PC-9 (cell line): Measurements from ENCODE around the gene BCAP29.

ENCODE experiments used
- EZH2 ChIP-seq: fragments of 200-600 bp; sonication (generic); IDR thresholded peaks from 2 replicates; pipeline ENCODE4 v1.8.0; 2017; ENCODE audit warnings: antibody characterized with exemption, low read depth
- TF ChIP-seq, protein P1 (sequence below): fragments of 200-600 bp; sonication (generic); conservative IDR thresholded peaks from 2 replicates; pipeline ENCODE4 v1.6.1; 2017; ENCODE audit warnings: mixed run types, antibody characterized with exemption, mild to moderate bottlenecking, moderate library complexity

DNA sequence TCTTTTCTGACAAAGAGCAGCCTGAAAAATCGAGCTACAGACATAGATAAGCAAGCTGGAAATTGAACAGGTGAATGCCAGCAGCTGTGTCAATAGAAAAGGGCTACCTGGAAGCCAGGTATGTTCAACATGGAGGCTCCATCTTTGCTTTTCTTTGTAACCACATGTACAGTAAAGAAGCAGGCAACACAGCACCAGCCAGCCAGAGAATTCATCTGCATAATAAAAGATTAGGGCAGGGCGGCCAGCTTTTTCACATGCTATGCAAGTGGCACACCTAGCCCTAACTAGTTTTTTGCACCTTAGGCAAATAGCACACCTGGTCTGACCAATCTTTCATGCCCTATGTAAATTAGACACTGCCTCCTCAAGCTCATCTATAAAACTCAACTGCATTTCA lies 42.0 kb upstream of the BCAP29 start:
- TF ChIP-seq EZH2, result no peak
- TF ChIP-seq, protein P1, sequence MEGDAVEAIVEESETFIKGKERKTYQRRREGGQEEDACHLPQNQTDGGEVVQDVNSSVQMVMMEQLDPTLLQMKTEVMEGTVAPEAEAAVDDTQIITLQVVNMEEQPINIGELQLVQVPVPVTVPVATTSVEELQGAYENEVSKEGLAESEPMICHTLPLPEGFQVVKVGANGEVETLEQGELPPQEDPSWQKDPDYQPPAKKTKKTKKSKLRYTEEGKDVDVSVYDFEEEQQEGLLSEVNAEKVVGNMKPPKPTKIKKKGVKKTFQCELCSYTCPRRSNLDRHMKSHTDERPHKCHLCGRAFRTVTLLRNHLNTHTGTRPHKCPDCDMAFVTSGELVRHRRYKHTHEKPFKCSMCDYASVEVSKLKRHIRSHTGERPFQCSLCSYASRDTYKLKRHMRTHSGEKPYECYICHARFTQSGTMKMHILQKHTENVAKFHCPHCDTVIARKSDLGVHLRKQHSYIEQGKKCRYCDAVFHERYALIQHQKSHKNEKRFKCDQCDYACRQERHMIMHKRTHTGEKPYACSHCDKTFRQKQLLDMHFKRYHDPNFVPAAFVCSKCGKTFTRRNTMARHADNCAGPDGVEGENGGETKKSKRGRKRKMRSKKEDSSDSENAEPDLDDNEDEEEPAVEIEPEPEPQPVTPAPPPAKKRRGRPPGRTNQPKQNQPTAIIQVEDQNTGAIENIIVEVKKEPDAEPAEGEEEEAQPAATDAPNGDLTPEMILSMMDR, result no peak
